ENCODE data around the gene HOXB2.

HOXB2 gene

GRCh38 chr17:48556576-48557401 lies 11.9 kb upstream of the HOXB2 start:
- H3K9me3 Mint-ChIP-seq: no peaks in the 10 kb centered on the region
- H3K27ac Mint-ChIP-seq: peak overlapping the region; percentile 97 to 100 (median 99)
- H3K27me3 Mint-ChIP-seq (ENCODE audit: low read depth): peaks cover 22% of the 10 kb centered on the region
- H3K4me3 Mint-ChIP-seq: peak overlapping the region; percentile 61 to 75 (median 67)
- no peak for TF ChIP-seq CTCF (IDR thresholded peaks at IDR 0.05; ENCODE audit: unreplicated experiment in 3 of 3)
- H3K4me1 Mint-ChIP-seq: peaks cover 88% of the 10 kb centered on the region
- H3K36me3 Mint-ChIP-seq (ENCODE audit: low read depth): peaks cover 16% of the 10 kb centered on the region

- peak overlapping the region; percentile 61 to 75 (median 67) for H3K4me3 Mint-ChIP-seq
- H3K27me3 Mint-ChIP-seq (ENCODE audit: low read depth): peaks cover 22% of the 10 kb centered on the region
Measured at GRCh38 chr17:48556229-48556575, 11.3 kb upstream of the HOXB2 start.

DNA sequence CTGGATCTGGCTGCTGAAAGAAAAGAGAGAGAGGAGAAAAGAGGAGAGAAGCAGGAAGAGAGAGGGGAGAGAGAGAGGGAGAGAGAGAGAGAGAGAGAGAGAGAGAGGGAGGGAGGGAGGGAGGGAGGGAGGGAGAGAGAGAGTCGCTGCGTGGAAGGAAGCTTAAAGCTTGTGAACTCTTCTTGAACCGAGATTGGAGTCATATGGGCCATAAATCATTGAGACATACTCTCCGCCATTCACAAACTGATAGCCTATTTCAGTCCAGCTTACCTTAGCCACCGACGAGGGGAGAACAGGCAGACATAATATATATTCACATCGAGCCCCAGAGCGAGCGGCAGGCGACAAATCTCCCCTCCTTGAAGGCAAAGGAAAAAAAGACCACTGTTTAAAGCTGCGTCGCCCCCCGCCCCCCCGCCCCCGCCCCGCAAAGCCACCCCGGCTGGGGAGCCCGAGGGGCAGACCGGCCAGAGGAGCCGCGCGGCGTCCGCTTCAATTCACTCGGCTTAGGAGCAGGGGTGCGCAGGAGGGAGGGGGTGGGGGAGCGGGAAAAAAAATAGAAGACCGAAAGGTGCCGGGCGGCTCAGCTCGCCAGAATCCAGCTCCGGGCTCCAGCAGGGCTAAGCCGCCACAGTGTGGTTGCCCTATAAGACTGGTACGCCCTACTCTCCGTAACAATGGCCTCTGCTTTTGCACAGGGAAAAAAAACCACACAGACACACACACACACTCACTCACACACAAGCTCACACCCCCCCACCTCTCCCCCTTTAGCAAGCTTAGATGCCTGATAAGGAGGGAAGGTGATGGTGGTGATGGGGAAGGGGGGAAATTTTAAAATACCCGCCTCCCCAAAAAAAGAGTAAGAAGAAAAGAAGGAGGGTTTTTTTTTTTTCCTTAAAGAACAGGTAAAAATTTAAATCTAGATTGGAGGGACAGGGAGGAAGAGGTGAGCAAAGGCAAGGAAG lies 10.6 kb upstream of the HOXB2 start:
- Mint-ChIP-seq H3K9me3 (no peaks in the 10 kb centered on the region), H3K36me3 (ENCODE audit: low read depth) (peaks cover 21% of the 10 kb centered on the region), H3K4me1 (peaks cover 78% of the 10 kb centered on the region), H3K27me3 (ENCODE audit: low read depth) (peaks cover 22% of the 10 kb centered on the region), H3K27ac (peak overlapping the region; percentile 97 to 100 (median 99)), H3K4me3 (peak overlapping the region; percentile 76 to 88 (median 83))
- no peak for TF ChIP-seq CTCF (IDR thresholded peaks at IDR 0.05; ENCODE audit: unreplicated experiment in 3 of 3)

More at GRCh38 chr17:48556229-48556575, 11.3 kb upstream of the HOXB2 start:
- no peaks in the 10 kb centered on the region for H3K9me3 Mint-ChIP-seq
- no peak for TF ChIP-seq CTCF (IDR thresholded peaks at IDR 0.05; ENCODE audit: unreplicated experiment in 3 of 3)
- H3K27ac Mint-ChIP-seq: peak overlapping the region; percentile 97 to 100 (median 99)
- H3K36me3 Mint-ChIP-seq (ENCODE audit: low read depth): peaks cover 18% of the 10 kb centered on the region
- peaks cover 85% of the 10 kb centered on the region for H3K4me1 Mint-ChIP-seq

DNA sequence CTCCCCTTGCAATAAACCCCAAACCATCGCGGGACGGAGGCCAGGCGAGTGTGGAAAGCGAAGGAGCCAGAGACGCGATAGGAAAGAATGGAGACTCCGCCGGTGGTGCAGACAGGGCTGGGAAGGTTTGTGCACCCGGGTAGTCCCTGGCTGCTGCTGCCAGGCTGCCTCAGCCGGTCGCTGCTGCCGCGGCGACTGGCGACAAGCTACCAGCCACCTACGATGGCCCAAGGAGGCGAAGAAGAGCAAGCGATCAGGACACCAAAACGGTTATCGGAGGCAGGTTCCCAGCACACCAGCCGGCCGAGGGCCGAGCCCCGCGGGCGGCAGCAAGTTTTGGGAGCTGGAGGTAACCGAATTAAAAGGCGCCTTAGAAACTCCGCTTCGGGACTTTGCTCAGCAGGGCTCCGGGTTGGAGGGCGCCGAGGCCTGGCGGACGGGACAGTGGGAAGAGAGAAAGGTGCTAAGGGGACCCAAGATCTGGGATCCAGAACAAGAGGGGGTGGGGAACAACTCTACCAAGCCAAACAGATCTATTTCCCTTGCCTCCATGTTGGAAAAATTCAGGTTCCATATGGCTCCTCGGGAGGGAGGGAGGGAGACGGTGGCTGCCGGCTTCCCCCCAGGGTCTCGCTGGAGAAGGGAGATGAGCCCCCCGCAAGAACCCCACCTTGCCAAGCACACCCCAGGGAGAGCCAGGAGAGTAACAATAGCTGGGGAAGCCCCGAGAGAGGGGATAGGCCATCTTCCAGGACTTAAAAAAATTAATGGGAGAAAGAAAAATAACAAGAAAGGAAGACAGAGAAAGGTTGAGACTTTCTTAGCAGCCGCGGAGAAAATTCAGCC lies 9.7 kb upstream of the HOXB2 start:
- TF ChIP-seq CTCF (IDR thresholded peaks at IDR 0.05; ENCODE audit: unreplicated experiment in 3 of 3): no peak
- peaks cover 16% of the 10 kb centered on the region for H3K27me3 Mint-ChIP-seq (ENCODE audit: low read depth)
- peak overlapping the region; percentile 97 to 100 (median 99) for H3K27ac Mint-ChIP-seq
- peaks cover 28% of the 10 kb centered on the region for H3K36me3 Mint-ChIP-seq (ENCODE audit: low read depth)
- H3K4me3 Mint-ChIP-seq: peak overlapping the region; percentile 76 to 88 (median 83)
- H3K4me1 Mint-ChIP-seq: peaks cover 75% of the 10 kb centered on the region
- H3K9me3 Mint-ChIP-seq: no peaks in the 10 kb centered on the region

DNA sequence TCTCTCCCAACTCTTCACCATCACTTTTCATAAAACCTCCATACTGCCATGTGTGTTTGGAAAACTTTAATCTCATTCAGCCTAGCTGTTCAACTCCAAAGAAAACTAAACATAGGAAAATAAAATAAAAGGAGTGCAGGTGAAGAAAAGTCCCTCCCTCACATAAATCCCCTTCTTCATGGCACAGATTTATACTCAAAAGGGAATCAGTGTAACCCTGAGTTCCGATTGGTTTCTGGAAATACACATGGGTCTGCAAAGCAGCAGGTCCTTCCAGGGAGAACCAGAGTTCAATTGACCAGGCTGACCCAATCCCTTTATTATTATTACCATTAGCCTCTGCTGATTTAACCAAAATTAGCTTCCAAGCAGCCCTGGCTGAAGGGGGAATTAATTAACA lies 8.9 kb upstream of the HOXB2 start:
- peak overlapping the region; percentile 97 to 100 (median 99) for H3K27ac Mint-ChIP-seq
- H3K4me3 Mint-ChIP-seq: peak overlapping the region; percentile 76 to 88 (median 83)
- peaks cover 73% of the 10 kb centered on the region for H3K4me1 Mint-ChIP-seq
- H3K9me3 Mint-ChIP-seq: no peaks in the 10 kb centered on the region
- peaks cover 34% of the 10 kb centered on the region for H3K36me3 Mint-ChIP-seq (ENCODE audit: low read depth)
- no peak for TF ChIP-seq CTCF (IDR thresholded peaks at IDR 0.05; ENCODE audit: unreplicated experiment in 3 of 3)
- H3K27me3 Mint-ChIP-seq (ENCODE audit: low read depth): peaks cover 11% of the 10 kb centered on the region

All from nephron (organoid).